Skeletal muscle tissue (tissue), 4 donors: ENCODE results near the gene PLXNC1. TPM values are rescaled to one million over a fixed set of nuclear protein-coding genes. Genes with fewer than 3 reads are reported as not detected.
A peak's percentile ranks its signal among the peaks of the same experiment; 100 is the strongest.

ENCODE experiments used
- H3K27ac ChIP-seq: one replicate; pipeline ENCODE4 v1.7.0; 2013; ENCODE audit warnings: mild to moderate bottlenecking, low read depth, low read length, inconsistent platforms
- H3K27me3 ChIP-seq, 3 donors: one replicate each; pipeline ENCODE4 v1.7.0; 2013; ENCODE audit warnings: low read length in 3 of 3; ENCODE audit not compliant: control insufficient read depth in 3 of 3, insufficient read depth in 3 of 3
- H3K36me3 ChIP-seq, 3 donors: one replicate each; pipeline ENCODE4 v1.7.0; 2013; ENCODE audit warnings: low read length in 3 of 3; ENCODE audit not compliant: control insufficient read depth in 3 of 3, insufficient read depth in 3 of 3
- H3K4me1 ChIP-seq, 3 donors: one replicate each; pipeline ENCODE4 v1.7.0; 2013; ENCODE audit warnings: low read length in 3 of 3, mild to moderate bottlenecking in 3 of 3; ENCODE audit not compliant: control insufficient read depth in 3 of 3, insufficient read depth in 3 of 3
- H3K4me3 ChIP-seq, 3 donors: one replicate each; pipeline ENCODE4 v1.7.0; 2013; ENCODE audit warnings: low read length in 3 of 3
- H3K9ac ChIP-seq, 3 donors: one replicate each; pipeline ENCODE4 v1.7.0; 2013; ENCODE audit warnings: low read length in 3 of 3, mild to moderate bottlenecking in 3 of 3, moderate library complexity in 2 of 3, low read depth in 1 of 3
- H3K9me3 ChIP-seq, 3 donors: one replicate each; pipeline ENCODE4 v1.7.0; 2013; ENCODE audit warnings: low read length in 3 of 3; ENCODE audit not compliant: control insufficient read depth in 3 of 3
- total RNA-seq: library from RNA; depleted of rRNA; stranded (reverse); fragments of >200 nt; gene quantifications from one replicate; pipeline ENCODE4 v1.2.3, GENCODE V29; 2014
- donor health status: Osteomylitis.

The PLXNC1 gene
- total RNA-seq, 1 donor from 2014 or later, result 17.2 TPM

DNA sequence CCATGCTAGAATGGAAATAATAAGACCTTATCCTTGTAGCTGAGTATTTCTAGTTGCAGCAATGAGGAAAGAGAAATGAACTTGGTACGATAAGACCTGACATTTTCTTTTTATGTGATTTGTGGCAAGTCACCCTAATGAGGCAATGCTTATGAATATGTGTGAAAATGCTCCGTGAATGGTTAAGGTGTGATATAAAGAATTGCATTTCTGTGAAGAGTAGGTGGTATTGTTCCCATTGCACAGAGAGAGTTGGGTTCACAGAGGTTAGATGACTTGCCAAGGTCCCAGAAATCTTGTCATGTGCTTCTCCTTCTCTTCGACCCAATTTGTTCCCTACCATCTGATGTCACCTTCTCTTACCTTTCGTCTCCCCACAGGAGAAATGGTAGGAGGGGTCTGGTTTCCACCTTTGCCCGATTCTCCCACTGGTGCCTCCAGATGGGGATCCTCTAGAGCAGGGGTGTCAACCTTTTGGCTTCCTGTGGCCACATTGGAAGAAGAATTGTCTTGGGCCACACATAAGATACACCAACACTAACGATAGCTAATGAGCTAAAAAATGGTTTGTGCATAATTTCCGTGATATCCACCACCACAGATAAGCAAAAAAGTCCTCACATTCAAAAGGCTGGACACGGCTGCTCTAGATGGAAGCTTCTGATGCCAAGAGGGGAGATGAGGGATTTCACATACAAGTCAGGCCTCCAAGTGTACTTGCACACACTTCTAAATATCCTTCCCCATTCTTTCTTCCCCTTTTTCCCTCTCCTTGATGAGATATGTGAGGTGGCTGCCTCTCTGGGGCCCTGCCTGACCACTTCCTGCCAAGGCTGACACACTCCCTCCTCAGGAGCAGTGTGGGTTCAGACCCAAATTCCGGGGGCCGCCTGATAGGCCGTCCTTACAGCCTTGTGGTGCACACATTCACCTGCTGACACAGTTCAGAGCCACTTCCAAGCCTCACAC lies 96.1 kb downstream of the PLXNC1 start:
- peaks cover 2 to 10% (median 8%) of the 10 kb centered on the region in 3 donors for H3K4me1 ChIP-seq
- no peak overlapping the region for H3K9ac ChIP-seq
- H3K27ac ChIP-seq, result no peak overlapping the region
- no peaks in the 10 kb centered on the region for H3K36me3 ChIP-seq
- no peaks in the 10 kb centered on the region for H3K27me3 ChIP-seq
- H3K9me3 ChIP-seq, result no peaks in the 10 kb centered on the region
- no peak overlapping the region for H3K4me3 ChIP-seq

- Histone ChIP-seq H3K27ac (no peak overlapping the region), H3K4me3 (no peak overlapping the region), H3K27me3 (no peaks in the 10 kb centered on the region), H3K36me3 (no peaks in the 10 kb centered on the region), H3K9ac (no peak overlapping the region), H3K9me3 (no peaks in the 10 kb centered on the region), H3K4me1 (peaks cover 2 to 10% (median 8%) of the 10 kb centered on the region in 3 donors)
Observed at GRCh38 chr12:94245631-94246383, 97.4 kb downstream of the PLXNC1 start.

- H3K27me3 ChIP-seq, result no peaks in the 10 kb centered on the region
- H3K4me3 ChIP-seq, result no peak overlapping the region
- H3K4me1 ChIP-seq, result peaks cover 2 to 10% (median 8%) of the 10 kb centered on the region in 3 donors
- no peaks in the 10 kb centered on the region for H3K36me3 ChIP-seq
- H3K27ac ChIP-seq, result no peak overlapping the region
- no peaks in the 10 kb centered on the region for H3K9me3 ChIP-seq
- no peak overlapping the region for H3K9ac ChIP-seq
Observed at GRCh38 chr12:94247246-94247645, 98.9 kb downstream of the PLXNC1 start.

GRCh38 chr12:94248582-94248981 lies 100.2 kb downstream of the PLXNC1 start:
- H3K9ac ChIP-seq, result no peak overlapping the region
- H3K27me3 ChIP-seq, result no peaks in the 10 kb centered on the region
- no peak overlapping the region for H3K4me3 ChIP-seq
- no peaks in the 10 kb centered on the region for H3K9me3 ChIP-seq
- peaks cover 0 to under 1% (median 0%) of the 10 kb centered on the region in 3 donors for H3K4me1 ChIP-seq
- H3K27ac ChIP-seq, result no peak overlapping the region
- no peaks in the 10 kb centered on the region for H3K36me3 ChIP-seq

- no peak overlapping the region for H3K9ac ChIP-seq
- no peak overlapping the region for H3K27ac ChIP-seq
- H3K36me3 ChIP-seq, result no peaks in the 10 kb centered on the region
- H3K9me3 ChIP-seq, result no peaks in the 10 kb centered on the region
- peaks cover 0 to 3% (median 3%) of the 10 kb centered on the region in 3 donors for H3K4me1 ChIP-seq
- H3K4me3 ChIP-seq, result no peak overlapping the region
- H3K27me3 ChIP-seq, result no peaks in the 10 kb centered on the region
Observed at GRCh38 chr12:94250130-94250529, 101.8 kb downstream of the PLXNC1 start.

DNA sequence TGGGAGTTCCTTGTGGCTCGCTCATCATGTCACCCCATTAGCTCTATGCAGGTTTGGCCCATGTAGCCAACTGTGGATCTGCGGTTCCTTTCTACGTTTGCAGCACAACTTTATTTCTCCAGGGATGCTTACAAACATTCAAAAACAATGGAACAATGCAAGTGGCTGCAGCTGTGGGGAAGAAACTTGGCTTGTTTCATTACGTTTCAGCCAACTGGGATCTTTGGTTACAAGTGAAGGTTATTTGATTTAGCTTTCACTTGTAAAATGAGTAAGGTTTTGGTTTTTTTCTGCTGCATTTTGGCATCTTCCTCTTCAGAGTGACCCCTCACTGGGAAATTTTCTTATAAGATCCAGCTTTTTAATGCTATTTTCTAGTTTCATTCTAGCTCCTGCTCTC lies 105.9 kb downstream of the PLXNC1 start:
- Histone ChIP-seq H3K4me3 (peak overlapping the region in 2 of 3 donors; percentile 20 to 24), H3K27me3 (no peaks in the 10 kb centered on the region), H3K9ac (peak overlapping the region in 2 of 3 donors; percentile 34 to 45), H3K9me3 (no peaks in the 10 kb centered on the region), H3K36me3 (no peaks in the 10 kb centered on the region), H3K27ac (peak overlapping the region; percentile 36), H3K4me1 (peaks cover 0 to 3% (median 3%) of the 10 kb centered on the region in 3 donors)

DNA sequence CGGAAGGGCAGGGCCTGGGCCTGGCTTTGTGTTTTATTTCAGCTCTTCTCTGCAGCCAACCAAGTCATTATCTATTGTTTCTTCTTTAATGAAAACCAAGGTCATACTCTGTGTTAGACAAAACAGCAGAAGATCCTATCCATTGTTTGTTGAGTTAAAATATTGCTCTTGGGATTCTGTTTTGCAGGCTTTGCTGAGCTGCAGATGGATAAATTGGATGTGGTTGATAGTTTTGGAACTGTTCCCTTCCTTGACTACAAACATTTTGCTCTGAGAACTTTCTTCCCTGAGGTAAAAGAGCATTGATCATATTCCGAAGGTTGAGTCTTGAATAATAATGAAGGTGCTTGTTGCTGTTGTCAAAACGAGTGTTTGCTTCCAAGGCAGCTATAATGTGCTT lies 106.6 kb downstream of the PLXNC1 start:
- peak overlapping the region; percentile 36 for H3K27ac ChIP-seq

GRCh38 chr12:94255428-94255827 lies 107.1 kb downstream of the PLXNC1 start:
- Histone ChIP-seq H3K36me3 (no peaks in the 10 kb centered on the region), H3K9ac (no peak overlapping the region), H3K4me3 (peak overlapping the region in 1 of 3 donors; percentile 24), H3K9me3 (no peaks in the 10 kb centered on the region), H3K27me3 (no peaks in the 10 kb centered on the region), H3K4me1 (peaks cover 0 to 4% (median 4%) of the 10 kb centered on the region in 3 donors), H3K27ac (peak overlapping the region; percentile 36)

More for the DNA sequence above, 106.6 kb downstream of the PLXNC1 start:
- peak overlapping the region in 1 of 3 donors; percentile 45 for H3K9ac ChIP-seq
- H3K27me3 ChIP-seq, result no peaks in the 10 kb centered on the region
- no peaks in the 10 kb centered on the region for H3K36me3 ChIP-seq
- peaks cover 0 to 3% (median 3%) of the 10 kb centered on the region in 3 donors for H3K4me1 ChIP-seq
- peak overlapping the region in 1 of 3 donors; percentile 24 for H3K4me3 ChIP-seq
- H3K9me3 ChIP-seq, result no peaks in the 10 kb centered on the region

DNA sequence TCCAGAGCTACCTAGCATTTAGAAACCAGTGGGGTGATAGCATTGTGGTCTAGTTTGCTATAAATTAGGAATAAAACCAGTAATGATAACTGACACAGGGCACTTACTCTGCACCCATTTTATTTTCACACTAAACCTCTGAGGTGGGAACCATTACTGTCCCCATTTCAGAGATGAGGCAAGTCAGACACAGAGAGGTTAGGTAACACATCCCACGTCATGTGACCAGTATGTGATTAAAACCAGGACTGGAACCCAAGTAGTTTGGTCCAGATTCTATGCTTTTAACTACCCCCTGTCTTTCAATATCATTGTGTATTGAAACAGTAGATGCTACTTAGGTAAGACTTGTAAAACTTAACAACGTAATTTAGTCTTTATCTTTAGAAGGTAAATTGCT lies 110.2 kb downstream of the PLXNC1 start:
- Histone ChIP-seq H3K27me3 (no peaks in the 10 kb centered on the region), H3K4me3 (no peak overlapping the region), H3K9me3 (no peaks in the 10 kb centered on the region), H3K4me1 (peaks cover 13 to 27% (median 20%) of the 10 kb centered on the region in 3 donors), H3K27ac (no peak overlapping the region), H3K9ac (no peak overlapping the region), H3K36me3 (no peaks in the 10 kb centered on the region)
